HAP-1 (cell line): ENCODE data around the gene FXYD5.
"Not testable (repeated sequence)": the region's sequence is repeated elsewhere in the genome, so short reads cannot be mapped to it uniquely, and the experiment has no call there.

ENCODE experiments used
- DNase-seq, 2 experiments: peaks; one replicate each; pipeline ENCODE4 v3.0.0-alpha.2; 2016 to 2020; ENCODE audit warnings: low spot score in 2 of 2
- H3K27me3 ChIP-seq: fragments of 250-450 bp; sonication (Bioruptor Pico); 2 replicates; pipeline ENCODE4 v1.5.1; 2020; ENCODE audit warnings: low read depth, mild to moderate bottlenecking, moderate library complexity
- H3K36me3 ChIP-seq: fragments of 250-450 bp; sonication (Bioruptor Pico); replicated peaks from 2 replicates; pipeline ENCODE4 v1.5.1; 2020; ENCODE audit warnings: mild to moderate bottlenecking
- H3K4me1 ChIP-seq: fragments of 250-450 bp; sonication (Bioruptor Pico); 2 replicates; pipeline ENCODE4 v1.5.1; 2020; ENCODE audit warnings: mild to moderate bottlenecking
- H3K4me3 ChIP-seq: fragments of 250-450 bp; sonication (Bioruptor Pico); 2 replicates; pipeline ENCODE4 v1.5.1; 2020; ENCODE audit warnings: mild to moderate bottlenecking, moderate library complexity
- H3K9me3 ChIP-seq: fragments of 250-450 bp; sonication (Bioruptor Pico); 2 replicates; pipeline ENCODE4 v1.5.1; 2020; ENCODE audit warnings: mild to moderate bottlenecking, moderate library complexity
- in situ Hi-C: fragments of 300-500 bp; cut with MboI; formaldehyde crosslinking; loops from 3 replicates; pipeline ENCODE4 v1.14.3; 2020; ENCODE audit warnings: low sequenced_read_pairs, inconsistent platforms, mixed read lengths

Gene FXYD5

DNA sequence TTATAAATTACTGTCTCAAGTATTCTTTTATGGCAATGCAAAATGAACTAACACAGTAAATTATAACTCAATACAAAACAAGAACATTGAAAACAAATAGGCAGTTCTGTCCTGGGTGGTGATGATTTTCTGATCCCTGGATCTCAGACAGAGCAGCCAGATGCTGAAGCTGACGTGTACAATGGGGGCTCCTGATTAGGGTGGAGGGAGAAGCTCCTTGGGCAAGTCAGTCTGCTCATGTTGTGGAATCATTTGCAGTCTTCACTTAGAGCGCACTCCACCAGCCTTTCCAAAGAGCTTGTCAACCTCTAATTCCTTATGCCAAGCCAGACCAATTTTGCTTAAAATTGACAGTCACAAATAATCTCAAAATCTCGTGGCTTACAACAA lies 21.6 kb downstream of the FXYD5 start:
- DNase-seq: no peak
- H3K4me3 ChIP-seq: no peak overlapping the region
- peaks cover 4% of the 10 kb centered on the region; the same call in 1 of the 2 replicates for H3K36me3 ChIP-seq
- no peaks in the 10 kb centered on the region for H3K9me3 ChIP-seq
- in situ Hi-C loops: no loop called here
- peaks cover 11% of the 10 kb centered on the region for H3K4me1 ChIP-seq
- no peaks in the 10 kb centered on the region for H3K27me3 ChIP-seq

DNA sequence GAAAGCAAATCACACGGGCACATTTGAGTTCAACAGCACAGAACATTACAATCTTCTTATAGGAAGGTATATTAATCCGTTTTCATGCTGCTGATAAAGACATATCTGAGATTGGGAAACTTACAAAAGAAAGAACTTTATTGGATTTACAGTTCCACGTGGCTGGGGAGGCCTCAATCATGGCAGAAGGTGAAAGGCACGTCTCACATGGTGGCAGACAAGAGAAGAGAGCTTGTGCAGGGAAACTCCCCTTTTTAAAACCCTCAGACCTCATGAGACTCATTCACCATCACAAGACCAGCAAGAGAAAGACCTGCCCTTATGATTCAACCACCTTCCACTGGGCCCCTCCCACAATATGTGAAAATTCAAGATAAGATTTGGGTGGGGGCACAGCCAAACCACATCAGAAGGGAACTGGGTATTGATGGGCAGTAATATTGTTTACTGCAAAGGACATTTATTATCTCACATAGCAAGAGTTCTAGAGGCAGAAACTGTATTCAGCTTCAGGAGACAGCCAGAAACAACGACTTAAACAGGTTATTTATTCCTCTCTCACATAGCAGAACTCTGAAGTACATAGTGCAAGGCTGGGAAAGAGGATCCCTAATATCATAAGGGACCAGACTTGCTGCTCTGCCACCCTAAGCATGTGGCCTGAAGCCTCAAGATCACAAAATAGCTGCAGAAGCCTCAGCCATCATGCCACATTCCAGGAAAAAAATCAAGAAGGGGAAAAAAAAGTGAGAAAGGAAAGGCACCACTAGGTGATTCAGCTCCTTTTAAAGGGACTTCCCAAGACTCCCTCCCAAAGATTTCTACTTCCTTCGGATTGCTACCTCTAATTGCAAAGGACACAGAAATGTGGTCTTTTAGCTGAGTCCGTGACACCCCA lies 23.1 kb downstream of the FXYD5 start:
- Histone ChIP-seq H3K9me3 (no peaks in the 10 kb centered on the region), H3K36me3 (no peaks in the 10 kb centered on the region), H3K4me3 (no peak overlapping the region), H3K4me1 (peaks cover 11% of the 10 kb centered on the region), H3K27me3 (no peaks in the 10 kb centered on the region)
- no peak for DNase-seq
- in situ Hi-C loops: no loop called here

DNA sequence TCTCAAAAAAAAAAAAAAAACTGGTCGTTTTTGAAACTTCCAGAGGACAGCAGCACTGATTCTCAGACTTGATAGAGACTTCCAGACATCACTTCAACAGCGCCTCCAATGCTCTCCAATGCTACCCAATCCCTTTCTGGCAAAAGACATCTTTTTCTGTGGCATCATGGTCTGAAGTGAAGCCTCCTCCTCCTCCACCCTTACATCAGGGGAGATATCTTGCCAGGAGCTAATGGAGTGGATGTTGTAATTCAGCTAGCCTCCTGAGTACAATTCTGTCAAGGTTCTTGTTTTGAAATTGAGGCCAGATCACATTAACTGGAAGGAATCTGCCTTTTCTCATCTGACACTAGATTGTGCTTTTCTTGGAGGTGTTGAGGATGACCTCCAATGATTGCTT lies 24.2 kb downstream of the FXYD5 start:
- no peaks in the 10 kb centered on the region for H3K36me3 ChIP-seq
- no peak overlapping the region for H3K4me3 ChIP-seq
- no peaks in the 10 kb centered on the region for H3K27me3 ChIP-seq
- no peaks in the 10 kb centered on the region for H3K9me3 ChIP-seq
- no peak for DNase-seq
- in situ Hi-C loops: no loop called here
- H3K4me1 ChIP-seq: peaks cover 11% of the 10 kb centered on the region

DNA sequence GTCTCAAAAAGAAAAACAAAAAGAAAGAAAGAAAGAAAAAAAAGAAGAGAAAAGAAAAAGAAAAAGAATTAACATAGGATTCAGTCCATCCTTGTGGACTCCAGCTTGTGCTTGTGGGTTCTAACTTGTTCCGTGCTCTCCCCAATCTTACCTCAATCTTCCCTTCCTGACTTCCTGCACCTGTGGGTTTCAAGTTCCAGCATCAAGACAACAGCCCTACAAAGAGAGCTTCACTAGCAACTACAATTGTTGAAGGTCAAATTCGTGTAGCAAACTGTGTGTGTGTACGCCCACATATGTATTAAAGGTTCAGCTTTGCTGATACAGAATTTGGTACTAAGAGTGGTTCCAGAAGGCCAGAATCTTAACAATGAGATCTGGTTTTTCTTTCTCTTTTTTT lies 25.3 kb downstream of the FXYD5 start:
- in situ Hi-C loops: no loop called here
- no peaks in the 10 kb centered on the region for H3K36me3 ChIP-seq
- H3K4me1 ChIP-seq: peaks cover 11% of the 10 kb centered on the region
- no peaks in the 10 kb centered on the region; the same call in 1 of the 2 replicates for H3K9me3 ChIP-seq
- peaks cover 2% of the 10 kb centered on the region; the same call in 1 of the 2 replicates for H3K27me3 ChIP-seq
- DNase-seq: no peak
- no peak overlapping the region for H3K4me3 ChIP-seq

DNA sequence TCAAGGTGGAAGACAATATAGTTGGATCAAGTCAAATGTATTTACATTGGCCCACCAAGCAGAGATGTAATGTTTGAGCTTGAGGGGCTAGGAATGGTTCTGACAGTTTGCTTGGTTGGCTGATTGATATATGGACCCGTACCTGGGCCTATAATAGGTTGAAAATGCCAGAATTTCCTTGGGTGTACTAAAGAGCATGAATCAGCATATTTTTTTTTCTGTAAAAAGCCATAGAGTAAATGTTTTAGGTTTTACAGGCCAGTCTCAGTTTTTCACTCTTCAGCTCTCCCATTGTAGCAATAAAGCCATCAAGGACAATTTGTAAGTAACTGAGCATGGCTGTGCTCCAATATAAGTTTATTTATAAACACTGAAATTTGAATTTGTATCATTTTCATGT lies 26.9 kb downstream of the FXYD5 start:
- peaks cover 8% of the 10 kb centered on the region for H3K27me3 ChIP-seq
- H3K9me3 ChIP-seq: no peaks in the 10 kb centered on the region; the same call in 1 of the 2 replicates
- in situ Hi-C loops: no loop called here
- no peaks in the 10 kb centered on the region for H3K4me1 ChIP-seq
- no peak for DNase-seq
- H3K4me3 ChIP-seq: no peak overlapping the region
- no peaks in the 10 kb centered on the region for H3K36me3 ChIP-seq

DNA sequence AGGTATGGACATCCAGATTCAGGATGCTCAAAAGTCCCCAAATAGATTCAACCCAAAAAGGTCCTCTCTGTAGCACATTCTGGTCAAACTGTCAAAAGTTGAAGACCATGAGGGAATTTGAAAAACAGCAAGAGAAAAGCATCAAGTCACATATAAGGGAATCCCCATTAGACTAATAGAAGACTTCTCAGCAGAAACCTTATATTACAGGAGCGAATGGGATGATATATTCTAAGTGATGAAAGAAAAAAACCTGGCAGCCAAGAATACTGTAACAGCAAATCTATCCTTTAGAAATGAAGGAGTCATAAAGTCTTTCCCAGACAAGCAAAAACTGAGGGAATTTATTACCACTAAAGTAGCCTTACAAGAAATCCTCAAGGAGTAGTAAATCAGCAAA lies 29.7 kb downstream of the FXYD5 start:
- H3K27me3 ChIP-seq: peaks cover 8% of the 10 kb centered on the region

DNA sequence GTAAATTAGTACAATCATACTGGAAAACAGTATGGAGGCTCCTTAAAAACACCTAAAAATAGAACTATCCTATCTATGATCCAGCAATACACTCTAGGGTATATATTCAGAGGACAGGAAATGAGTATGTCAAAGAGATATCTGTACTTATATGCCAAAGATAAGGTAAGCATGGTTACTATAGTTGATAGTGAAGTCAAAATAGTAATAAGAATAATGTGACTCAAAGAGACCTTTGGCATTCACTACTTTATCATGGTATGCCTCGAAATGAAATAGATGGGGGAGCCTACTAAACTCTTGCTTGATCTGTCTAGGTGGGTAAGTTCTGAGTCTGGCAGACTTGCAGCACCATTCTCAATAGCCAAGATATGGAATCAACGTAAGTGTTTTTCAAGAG lies 30.3 kb downstream of the FXYD5 start:
- DNase-seq: no peak
- no peaks in the 10 kb centered on the region for H3K36me3 ChIP-seq
- H3K4me3 ChIP-seq: no peak overlapping the region
- no peaks in the 10 kb centered on the region; the same call in 1 of the 2 replicates for H3K9me3 ChIP-seq
- H3K4me1 ChIP-seq: no peaks in the 10 kb centered on the region
- H3K27me3 ChIP-seq: peaks cover 8% of the 10 kb centered on the region
- in situ Hi-C loops: no loop called here

More for the DNA sequence above, 29.7 kb downstream of the FXYD5 start:
- H3K4me1 ChIP-seq: no peaks in the 10 kb centered on the region
- in situ Hi-C loops: no loop called here
- no peak for DNase-seq
- H3K36me3 ChIP-seq: no peaks in the 10 kb centered on the region
- H3K9me3 ChIP-seq: no peaks in the 10 kb centered on the region; the same call in 1 of the 2 replicates
- H3K4me3 ChIP-seq: no peak overlapping the region

DNA sequence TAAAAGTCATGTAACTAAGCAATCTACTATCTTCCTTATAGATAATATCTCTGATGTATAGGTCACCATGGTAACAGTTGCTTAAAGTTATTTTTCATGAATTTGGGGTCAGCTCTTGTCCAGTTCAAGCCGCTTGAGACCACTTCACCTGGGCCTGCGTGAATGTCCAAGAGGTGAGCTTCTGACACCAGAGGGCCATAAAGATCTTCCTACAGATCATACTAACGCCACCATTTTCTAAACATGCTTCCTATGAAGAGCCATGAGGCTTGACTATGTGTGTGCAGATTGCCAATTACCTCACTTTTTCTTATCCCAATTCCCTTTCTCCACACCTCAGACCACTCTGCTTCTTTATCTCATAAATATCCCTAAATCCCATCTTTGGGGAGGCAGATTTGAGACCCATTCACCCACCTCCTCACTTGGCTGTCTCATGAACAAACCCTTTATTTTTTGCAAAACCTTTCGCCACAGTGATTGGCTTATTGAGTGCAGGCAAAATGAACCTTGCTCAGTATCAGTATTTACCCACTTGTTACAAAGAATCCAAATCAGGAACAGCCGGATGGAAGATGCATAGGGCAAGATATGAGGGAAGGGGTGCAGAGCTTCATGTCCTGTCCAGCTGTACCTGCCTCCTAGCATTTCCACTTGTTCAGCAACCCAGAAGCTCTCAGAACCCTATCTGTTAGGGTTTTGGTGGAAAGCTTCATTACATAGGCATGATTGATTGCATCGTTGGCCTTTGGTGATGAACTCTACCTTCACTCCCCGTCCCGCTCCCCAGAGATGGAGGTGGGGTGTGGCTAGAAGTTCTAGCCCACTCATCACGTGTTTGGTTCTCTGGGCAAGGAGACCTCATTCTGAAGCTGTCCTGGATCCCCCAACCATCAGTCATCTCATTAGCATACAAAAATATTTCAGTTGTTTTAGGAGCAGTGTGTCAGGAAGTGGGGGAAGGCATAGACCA lies 39.8 kb downstream of the FXYD5 start:
- Histone ChIP-seq H3K4me1 (no peaks in the 10 kb centered on the region), H3K36me3 (no peaks in the 10 kb centered on the region), H3K9me3 (no peaks in the 10 kb centered on the region; the same call in 1 of the 2 replicates), H3K4me3 (no peak overlapping the region), H3K27me3 (no peaks in the 10 kb centered on the region)
- DNase-seq: no peak
- in situ Hi-C loops: no loop called here

DNA sequence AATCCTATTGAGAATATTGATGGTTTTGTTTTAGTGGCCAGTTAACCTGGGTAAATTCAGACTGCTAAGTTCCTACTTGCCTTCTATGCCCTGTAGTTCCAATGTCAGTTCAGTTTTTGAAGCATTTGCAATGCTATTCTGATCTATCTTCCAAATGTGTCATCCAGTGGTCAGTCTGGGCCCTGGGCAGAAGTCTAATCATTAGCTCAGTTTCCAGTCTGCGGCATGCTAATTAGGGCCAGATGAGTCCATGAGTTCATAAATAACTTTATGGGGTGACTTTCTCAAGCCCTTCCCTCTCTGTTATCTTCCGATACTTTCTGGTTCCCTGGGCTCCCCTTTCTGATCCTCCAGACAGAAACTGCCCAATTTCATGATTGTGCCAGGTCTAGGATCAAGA lies 41.3 kb downstream of the FXYD5 start:
- no peaks in the 10 kb centered on the region for H3K36me3 ChIP-seq
- no peaks in the 10 kb centered on the region; the same call in 1 of the 2 replicates for H3K9me3 ChIP-seq
- in situ Hi-C loops: no loop called here
- no peaks in the 10 kb centered on the region for H3K4me1 ChIP-seq
- no peak overlapping the region for H3K4me3 ChIP-seq
- H3K27me3 ChIP-seq: no peaks in the 10 kb centered on the region
- DNase-seq: no peak

DNA sequence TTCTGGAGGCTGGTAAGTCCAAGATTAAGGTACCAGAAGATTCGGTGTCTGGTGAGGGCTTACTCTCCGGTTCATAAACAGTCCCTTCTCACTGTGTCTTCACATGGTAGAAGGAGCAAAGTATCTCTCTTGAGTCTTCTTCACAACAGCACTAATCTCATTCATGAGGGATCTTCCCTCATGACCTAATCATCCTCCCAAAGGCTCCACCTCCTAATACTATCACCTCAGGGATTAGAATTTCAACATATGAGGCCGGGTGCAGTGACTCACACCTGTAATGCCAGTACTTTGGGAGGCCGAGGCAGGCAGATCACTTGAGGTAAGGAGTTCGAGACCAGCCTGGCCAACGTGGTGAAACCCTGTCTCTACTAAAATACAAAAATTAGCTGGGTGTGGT lies 42.3 kb downstream of the FXYD5 start:
- H3K4me3 ChIP-seq, H3K4me1 ChIP-seq, DNase-seq, H3K27me3 ChIP-seq, H3K36me3 ChIP-seq, in situ Hi-C loops, H3K9me3 ChIP-seq: not testable (repeated sequence)

DNA sequence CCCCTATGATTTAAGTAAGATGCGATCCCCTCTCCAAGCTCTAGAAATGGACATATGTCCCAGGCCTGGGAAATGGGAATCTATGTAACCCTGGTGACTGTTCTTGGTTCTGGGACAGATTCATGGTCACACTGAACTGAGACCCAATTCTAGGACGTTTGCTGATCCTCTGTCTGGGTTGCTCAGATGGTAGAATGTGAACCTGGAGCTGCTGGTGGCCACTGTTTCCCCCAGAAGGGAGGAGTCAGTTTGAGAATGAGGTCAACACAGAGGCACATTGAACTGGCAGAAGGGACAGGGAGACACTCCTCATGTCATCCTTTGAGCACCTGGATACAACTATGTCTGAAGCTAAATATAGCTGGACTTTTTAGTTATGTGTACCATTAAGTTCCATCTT lies 44.9 kb downstream of the FXYD5 start:
- Histone ChIP-seq H3K27me3 (no peaks in the 10 kb centered on the region), H3K4me1 (peaks cover 20% of the 10 kb centered on the region), H3K4me3 (no peak overlapping the region), H3K36me3 (no peaks in the 10 kb centered on the region; the same call in 1 of the 2 replicates), H3K9me3 (no peaks in the 10 kb centered on the region; the same call in 1 of the 2 replicates)
- DNase-seq: no peak
- in situ Hi-C loops: no loop called here

DNA sequence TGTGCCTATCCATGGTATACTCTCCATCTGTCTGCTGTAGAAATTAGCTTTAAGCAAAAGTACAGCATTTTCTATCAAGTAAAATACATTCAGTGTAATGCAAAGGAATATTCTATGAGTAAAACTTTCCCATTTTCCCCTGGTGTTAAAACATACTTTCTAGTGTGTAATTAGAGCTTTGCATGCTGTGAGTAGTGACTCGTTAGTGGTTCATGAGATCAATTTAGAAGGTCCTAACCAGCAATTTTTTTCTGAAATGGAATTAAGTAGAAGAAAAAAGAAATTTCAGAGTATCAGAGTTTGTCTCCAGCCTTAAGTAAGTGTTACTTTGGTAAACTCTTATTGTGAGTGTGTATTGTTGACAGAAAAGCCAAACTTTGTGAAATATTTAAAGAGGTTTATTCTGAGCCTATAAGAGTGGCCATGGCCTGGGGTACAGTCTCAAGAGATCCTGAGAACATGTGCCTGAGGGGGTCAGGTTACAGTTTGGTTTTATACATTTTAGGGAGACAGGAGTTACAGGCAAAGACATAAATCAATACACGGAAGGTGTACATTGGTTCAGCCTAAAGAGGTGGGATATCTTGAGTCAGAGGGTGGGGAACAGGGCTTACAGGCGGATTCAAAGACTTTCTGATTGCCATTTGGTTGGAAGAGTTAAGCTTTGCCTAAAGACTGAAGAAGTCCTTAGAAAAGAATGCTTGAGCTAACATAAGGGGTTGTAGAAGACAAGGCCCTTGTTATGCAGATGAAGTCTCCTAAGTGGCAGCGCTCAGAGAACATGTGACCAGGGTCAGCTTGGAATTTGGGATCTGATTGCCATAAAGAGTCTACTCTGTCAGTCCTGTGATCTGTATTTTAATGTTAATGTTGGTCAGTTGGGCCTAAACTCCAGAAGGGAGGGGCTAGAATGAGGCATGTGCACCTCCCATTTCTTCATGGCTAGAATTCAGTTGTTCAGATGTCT lies 48.5 kb downstream of the FXYD5 start:
- Histone ChIP-seq H3K4me1 (peaks cover 33% of the 10 kb centered on the region), H3K27me3 (no peaks in the 10 kb centered on the region), H3K36me3 (no peaks in the 10 kb centered on the region; the same call in 1 of the 2 replicates), H3K4me3 (no peak overlapping the region), H3K9me3 (no peaks in the 10 kb centered on the region; the same call in 1 of the 2 replicates)
- peak; percentile 86 to 100 for DNase-seq
- in situ Hi-C loops: no loop called here
